ENCODE results near the gene LRRC55. TPM values are rescaled to one million over a fixed set of nuclear protein-coding genes. Genes with fewer than 3 reads are reported as not detected.

The LRRC55 gene
- total RNA-seq, 1 donor from 2014 or later: 1.4 TPM

GRCh38 chr11:57156928-57157327 lies 24.8 kb upstream of the LRRC55 start:
- peaks cover 26% of the 10 kb centered on the region for H3K4me1 ChIP-seq
- H3K79me2 ChIP-seq (ENCODE audit: low read depth): no peaks in the 10 kb centered on the region
- H3K27me3 ChIP-seq: peaks cover 3% of the 10 kb centered on the region
- Mint-ChIP-seq H3K27me3 (ENCODE audit: insufficient read depth, low read depth) (peaks cover 11% of the 10 kb centered on the region), H3K9me3 (peaks cover 2% of the 10 kb centered on the region), H3K27ac (peak overlapping the region; percentile 47), H3K36me3 (no peaks in the 10 kb centered on the region), H3K4me3 (no peak overlapping the region), H3K4me1 (peaks cover 44% of the 10 kb centered on the region)
- no peak overlapping the region for H3K9ac ChIP-seq
- no peak overlapping the region for H3K4me2 ChIP-seq
- TF ChIP-seq EZH2phosphoT487 (IDR thresholded peaks at IDR 0.05) (no peak), EZH2 (IDR thresholded peaks at IDR 0.05) (no peak), CTCF (IDR thresholded peaks at IDR 0.05) (no peak)
- H3K9me3 ChIP-seq (ENCODE audit: low read depth): no peaks in the 10 kb centered on the region
- no peaks in the 10 kb centered on the region for H3K36me3 ChIP-seq
- peaks cover 22% of the 10 kb centered on the region for H3F3A ChIP-seq (ENCODE audit: low read depth)
- H3K4me3 ChIP-seq: no peak overlapping the region
- DNase-seq (ENCODE audit: low spot score): no peak
- peak overlapping the region; percentile 47 for H3K27ac ChIP-seq
- H4K20me1 ChIP-seq (ENCODE audit: low read depth): no peaks in the 10 kb centered on the region
- H2AFZ ChIP-seq (replicated peaks): no peak overlapping the region

GRCh38 chr11:57157624-57158023 lies 24.1 kb upstream of the LRRC55 start:
- H3K9me3 Mint-ChIP-seq: peaks cover 2% of the 10 kb centered on the region

GRCh38 chr11:57158180-57158579 lies 23.6 kb upstream of the LRRC55 start:
- H3F3A ChIP-seq (ENCODE audit: low read depth): peaks cover 22% of the 10 kb centered on the region
- no peak overlapping the region for H2AFZ ChIP-seq (replicated peaks)
- Mint-ChIP-seq H3K4me1 (peaks cover 49% of the 10 kb centered on the region), H3K4me3 (no peak overlapping the region), H3K36me3 (no peaks in the 10 kb centered on the region), H3K9me3 (peaks cover 2% of the 10 kb centered on the region), H3K27me3 (ENCODE audit: insufficient read depth, low read depth) (peaks cover 9% of the 10 kb centered on the region), H3K27ac (peak overlapping the region; percentile 6)
- no peak overlapping the region for H3K9ac ChIP-seq
- no peaks in the 10 kb centered on the region for H4K20me1 ChIP-seq (ENCODE audit: low read depth)
- no peaks in the 10 kb centered on the region for H3K79me2 ChIP-seq (ENCODE audit: low read depth)
- H3K9me3 ChIP-seq (ENCODE audit: low read depth): no peaks in the 10 kb centered on the region
- TF ChIP-seq CTCF (IDR thresholded peaks at IDR 0.05) (no peak), EZH2phosphoT487 (IDR thresholded peaks at IDR 0.05) (no peak), EZH2 (IDR thresholded peaks at IDR 0.05) (no peak)
- no peak overlapping the region for H3K4me3 ChIP-seq
- H3K36me3 ChIP-seq: no peaks in the 10 kb centered on the region
- peaks cover 3% of the 10 kb centered on the region for H3K27me3 ChIP-seq
- H3K4me1 ChIP-seq: peaks cover 26% of the 10 kb centered on the region
- H3K4me2 ChIP-seq: no peak overlapping the region
- H3K27ac ChIP-seq: no peak overlapping the region
- DNase-seq (ENCODE audit: low spot score): no peak

More at GRCh38 chr11:57157624-57158023, 24.1 kb upstream of the LRRC55 start:
- no peak for DNase-seq (ENCODE audit: low spot score)
- Histone ChIP-seq H3K4me1 (peaks cover 26% of the 10 kb centered on the region), H3F3A (ENCODE audit: low read depth) (peaks cover 22% of the 10 kb centered on the region), H3K27me3 (peaks cover 3% of the 10 kb centered on the region), H3K9ac (no peak overlapping the region), H3K36me3 (no peaks in the 10 kb centered on the region), H3K4me2 (no peak overlapping the region), H3K27ac (no peak overlapping the region), H3K79me2 (ENCODE audit: low read depth) (no peaks in the 10 kb centered on the region), H4K20me1 (ENCODE audit: low read depth) (no peaks in the 10 kb centered on the region), H2AFZ (replicated peaks) (no peak overlapping the region), H3K4me3 (no peak overlapping the region), H3K9me3 (ENCODE audit: low read depth) (no peaks in the 10 kb centered on the region)
- Mint-ChIP-seq H3K4me3 (no peak overlapping the region), H3K27ac (peak overlapping the region; percentile 6), H3K27me3 (ENCODE audit: insufficient read depth, low read depth) (peaks cover 9% of the 10 kb centered on the region), H3K36me3 (no peaks in the 10 kb centered on the region), H3K4me1 (peaks cover 49% of the 10 kb centered on the region)
- TF ChIP-seq CTCF (IDR thresholded peaks at IDR 0.05) (no peak), EZH2 (IDR thresholded peaks at IDR 0.05) (no peak), EZH2phosphoT487 (IDR thresholded peaks at IDR 0.05) (no peak)

All from neural progenitor cell (in vitro differentiated cells).